ENCODE results near the gene ABCA3.

ABCA3 gene

GRCh38 chr16:2343211-2343610, 2.7 kb upstream of the ABCA3 start:
- DNase-seq = no peak

- no peak for DNase-seq
Measured at GRCh38 chr16:2341456-2342447, 1.2 kb upstream of the ABCA3 start.

DNA sequence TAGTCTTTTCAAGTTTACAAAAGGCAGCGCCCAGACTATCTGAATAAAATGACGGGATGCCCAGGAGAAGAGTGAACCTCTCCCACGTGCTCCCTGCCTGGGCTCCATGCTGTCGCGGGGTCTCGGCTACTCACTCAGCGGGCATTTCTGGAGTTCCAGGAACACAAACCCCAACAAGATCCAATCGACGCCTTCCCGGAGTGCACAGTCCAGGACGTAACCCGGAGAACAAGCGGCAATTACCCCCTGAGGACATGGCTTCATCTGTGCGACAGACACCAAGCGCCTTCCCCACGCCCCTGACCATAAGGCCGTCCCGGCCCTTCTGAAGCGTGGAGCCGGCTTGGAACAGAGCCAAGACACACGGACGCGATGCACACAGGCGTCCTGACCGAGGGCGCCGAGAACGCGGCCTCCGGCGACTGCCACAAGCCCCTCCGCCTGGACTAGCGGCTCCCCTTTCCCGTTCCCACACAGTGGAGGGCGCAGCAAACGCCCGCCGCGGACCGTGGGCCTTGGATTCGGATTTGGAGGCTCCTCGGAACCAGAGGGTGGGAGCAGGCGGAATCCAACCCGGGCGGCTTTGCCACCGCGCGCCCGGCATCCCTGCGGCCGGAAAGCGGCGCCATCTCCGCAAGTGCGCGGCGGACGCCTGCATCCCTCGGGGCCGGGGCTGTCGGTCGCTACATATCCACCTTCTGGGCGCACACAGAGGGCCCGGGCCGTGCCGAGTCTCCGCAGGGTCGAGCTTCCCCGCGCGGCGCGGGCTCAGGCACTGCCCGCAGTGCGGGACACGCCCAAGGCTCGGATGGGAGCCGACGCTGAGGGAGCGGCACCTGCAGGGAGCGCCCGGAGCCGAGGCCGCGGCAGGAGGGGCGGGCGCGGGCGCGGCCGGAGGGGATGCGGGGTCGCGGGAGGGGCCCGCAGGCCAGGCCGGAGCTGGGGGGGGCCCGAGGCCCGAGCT, 725 bp downstream of the ABCA3 start:
- DNase-seq = peak; percentile 12 to 58

GRCh38 chr16:2337431-2338296, 2.9 kb downstream of the ABCA3 start:
- DNase-seq = peak in 1 of 2 experiments; percentile 11

DNA sequence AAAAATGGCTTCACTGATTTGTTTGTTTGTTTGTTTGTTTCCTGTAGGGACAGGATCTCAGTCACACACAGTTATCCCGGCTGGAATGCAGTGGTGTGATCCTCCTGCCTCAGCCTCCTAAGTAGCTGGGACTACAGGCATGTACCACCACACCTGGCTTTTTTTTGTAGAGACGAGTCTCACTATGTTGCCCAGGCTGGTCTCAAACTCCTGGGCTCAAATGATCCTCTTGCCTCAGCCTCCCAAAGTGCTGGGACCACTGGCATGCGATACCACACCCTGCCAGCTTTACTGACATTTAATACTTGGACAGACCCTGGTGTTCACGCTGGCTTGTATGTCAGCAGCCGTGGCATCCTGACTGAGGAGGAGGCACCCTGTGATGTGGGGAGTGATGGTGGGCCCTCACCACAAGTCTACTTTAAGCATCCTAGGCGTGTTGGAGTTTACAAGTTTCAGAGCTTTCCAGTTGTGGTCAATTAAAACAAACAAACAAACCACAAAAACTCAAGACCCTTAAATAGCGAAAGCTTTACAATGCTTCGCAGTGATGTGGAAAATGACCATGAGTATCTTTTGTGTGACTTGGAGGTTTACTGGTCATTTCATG, 5.1 kb downstream of the ABCA3 start:
- DNase-seq = no peak

GRCh38 chr16:2333772-2334379, 6.7 kb downstream of the ABCA3 start:
- DNase-seq = no peak

GRCh38 chr16:2333231-2333630, 7.3 kb downstream of the ABCA3 start:
- no peak for DNase-seq

DNA sequence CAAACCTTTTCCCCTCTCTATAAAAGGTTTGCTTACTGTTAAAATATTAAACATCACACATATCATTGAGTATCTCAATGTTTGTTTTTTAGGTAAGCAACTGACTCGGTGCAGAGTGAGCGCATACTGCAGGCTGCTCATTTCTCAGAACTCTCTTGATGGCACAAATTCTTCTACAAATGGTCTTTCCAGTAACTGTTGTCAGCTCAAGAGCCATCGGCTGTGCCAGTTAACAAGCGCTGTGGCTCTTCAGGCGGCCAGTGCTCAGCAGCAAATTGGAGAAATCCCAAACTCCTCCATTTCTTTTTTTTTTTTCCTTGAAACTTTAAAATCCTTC, 8.6 kb downstream of the ABCA3 start:
- no peak for DNase-seq

GRCh38 chr16:2331199-2331930, 9.2 kb downstream of the ABCA3 start:
- DNase-seq = no peak

- DNase-seq = no peak
Measured at GRCh38 chr16:2329532-2329931, 11.0 kb downstream of the ABCA3 start.

DNA sequence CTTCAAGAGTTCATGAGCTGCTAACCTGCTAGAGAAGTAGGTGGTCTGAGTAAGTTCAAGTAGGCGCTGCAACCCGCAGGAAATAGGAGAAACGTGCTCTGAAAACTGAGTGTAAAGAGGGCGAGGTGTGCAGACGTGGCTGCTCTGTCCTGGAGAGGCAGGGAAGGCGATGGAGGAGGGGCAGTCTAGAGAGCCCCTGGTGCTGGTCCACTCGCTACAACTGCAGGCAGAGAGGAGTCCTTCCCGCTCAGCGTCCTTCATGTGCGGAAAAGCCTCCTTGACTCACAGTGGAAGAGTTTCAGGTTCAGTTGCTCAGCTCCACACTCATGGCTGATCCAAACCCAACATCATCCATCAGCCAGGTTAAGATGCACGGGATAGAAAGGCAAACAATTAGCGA, 12.1 kb downstream of the ABCA3 start:
- no peak for DNase-seq

DNA sequence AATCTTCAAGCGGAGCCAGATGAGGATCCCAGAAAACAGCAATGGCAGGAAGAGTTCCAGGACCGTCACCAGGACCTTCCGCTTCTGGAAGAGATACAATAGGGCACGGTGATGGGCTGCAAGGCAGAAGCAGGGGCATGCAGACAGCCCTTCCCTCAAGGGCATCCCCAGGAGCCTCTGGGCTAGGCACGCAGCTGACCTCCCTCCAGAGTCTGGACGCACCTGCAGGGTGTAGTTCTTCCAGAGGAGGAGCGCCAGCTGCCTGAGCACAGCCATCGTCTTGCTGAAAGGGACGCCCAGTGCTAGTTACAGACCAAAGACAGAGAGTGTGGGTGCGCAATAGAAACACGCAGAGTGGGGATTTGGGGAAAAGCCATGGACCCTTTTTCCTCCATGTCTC, 14.3 kb downstream of the ABCA3 start:
- no peak for DNase-seq

DNA sequence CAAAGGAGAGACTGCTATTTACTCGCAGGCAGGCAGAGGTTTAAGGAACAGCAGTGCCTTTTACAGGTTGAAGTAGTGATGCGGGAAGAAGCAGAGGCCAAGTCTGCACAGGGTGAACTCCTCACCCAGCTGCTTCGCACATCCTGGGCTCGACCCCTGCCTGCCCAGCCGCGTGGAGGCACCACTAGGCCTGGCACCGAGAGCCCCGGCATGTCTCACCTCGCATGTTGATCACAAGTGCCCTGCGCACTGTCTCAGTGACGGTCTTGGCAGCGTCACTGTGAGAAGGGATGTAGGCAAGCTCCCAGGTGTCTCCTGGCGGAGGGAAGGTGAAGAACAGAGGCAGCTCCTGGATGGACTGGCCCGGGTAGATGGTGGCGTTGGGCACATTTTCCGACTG, 14.7 kb downstream of the ABCA3 start:
- DNase-seq = no peak

- no peak for DNase-seq
Measured at GRCh38 chr16:2325181-2325580, 15.3 kb downstream of the ABCA3 start.

GRCh38 chr16:2324296-2324859, 16.1 kb downstream of the ABCA3 start:
- DNase-seq = no peak

DNA sequence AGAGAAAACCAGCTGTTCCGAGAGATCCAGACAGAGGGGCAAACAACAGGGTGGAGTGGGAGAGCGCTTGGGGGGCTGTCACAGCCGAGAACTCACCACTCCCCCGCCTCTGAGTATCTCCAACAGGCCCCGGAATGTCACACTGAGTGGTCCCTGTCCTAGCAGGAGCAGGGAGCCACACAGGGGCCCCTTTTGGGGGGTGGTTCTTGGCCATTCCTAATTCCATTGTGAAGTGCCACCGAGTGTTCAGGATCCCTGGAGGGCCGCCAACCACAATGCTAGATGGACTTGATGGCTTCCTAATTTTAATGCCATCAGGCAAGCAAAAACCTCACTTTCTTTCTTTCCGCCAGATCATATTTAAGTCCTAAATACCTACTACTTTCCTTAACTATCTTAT, 16.8 kb downstream of the ABCA3 start:
- no peak for DNase-seq

DNA sequence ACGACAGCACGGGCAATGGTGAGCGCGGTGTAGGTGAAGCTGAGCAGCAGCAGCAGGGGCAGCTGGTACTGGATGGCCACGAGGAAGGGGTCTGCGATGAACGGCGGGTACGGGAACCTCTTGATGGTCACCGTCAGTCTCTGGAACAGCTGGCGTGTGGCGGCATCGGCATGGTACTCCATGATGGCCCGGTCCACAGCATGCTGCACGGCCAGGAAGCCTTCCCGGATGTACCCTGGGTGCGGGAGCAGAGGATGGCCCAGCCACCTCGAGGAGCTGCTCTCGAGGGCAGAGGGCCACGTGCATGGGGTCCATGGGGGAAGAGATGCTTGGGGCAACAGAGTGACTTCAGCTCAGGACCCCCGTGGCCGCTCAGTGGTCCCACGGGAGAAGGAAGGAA, 20.9 kb downstream of the ABCA3 start:
- DNase-seq = no peak

GRCh38 chr16:2317231-2318020, 23.1 kb downstream of the ABCA3 start:
- no peak for DNase-seq

- DNase-seq = no peak
Measured at GRCh38 chr16:2308089-2308962, 32.2 kb downstream of the ABCA3 start.
